HG03175 (cell line): ENCODE measurements around the gene SIL1.
A peak's percentile ranks its signal among the peaks of the same experiment; 100 is the strongest.
"Not testable (repeated sequence)": the region's sequence is repeated elsewhere in the genome, so short reads cannot be mapped to it uniquely, and the experiment has no call there.

Experiments
- ATAC-seq: cut with Tn5 transposase; IDR thresholded peaks from one replicate; pipeline ENCODE4 v1.9.1; 2021; ENCODE audit warnings: mild to moderate bottlenecking, moderate library complexity; ENCODE audit not compliant: unreplicated experiment

Gene SIL1

DNA sequence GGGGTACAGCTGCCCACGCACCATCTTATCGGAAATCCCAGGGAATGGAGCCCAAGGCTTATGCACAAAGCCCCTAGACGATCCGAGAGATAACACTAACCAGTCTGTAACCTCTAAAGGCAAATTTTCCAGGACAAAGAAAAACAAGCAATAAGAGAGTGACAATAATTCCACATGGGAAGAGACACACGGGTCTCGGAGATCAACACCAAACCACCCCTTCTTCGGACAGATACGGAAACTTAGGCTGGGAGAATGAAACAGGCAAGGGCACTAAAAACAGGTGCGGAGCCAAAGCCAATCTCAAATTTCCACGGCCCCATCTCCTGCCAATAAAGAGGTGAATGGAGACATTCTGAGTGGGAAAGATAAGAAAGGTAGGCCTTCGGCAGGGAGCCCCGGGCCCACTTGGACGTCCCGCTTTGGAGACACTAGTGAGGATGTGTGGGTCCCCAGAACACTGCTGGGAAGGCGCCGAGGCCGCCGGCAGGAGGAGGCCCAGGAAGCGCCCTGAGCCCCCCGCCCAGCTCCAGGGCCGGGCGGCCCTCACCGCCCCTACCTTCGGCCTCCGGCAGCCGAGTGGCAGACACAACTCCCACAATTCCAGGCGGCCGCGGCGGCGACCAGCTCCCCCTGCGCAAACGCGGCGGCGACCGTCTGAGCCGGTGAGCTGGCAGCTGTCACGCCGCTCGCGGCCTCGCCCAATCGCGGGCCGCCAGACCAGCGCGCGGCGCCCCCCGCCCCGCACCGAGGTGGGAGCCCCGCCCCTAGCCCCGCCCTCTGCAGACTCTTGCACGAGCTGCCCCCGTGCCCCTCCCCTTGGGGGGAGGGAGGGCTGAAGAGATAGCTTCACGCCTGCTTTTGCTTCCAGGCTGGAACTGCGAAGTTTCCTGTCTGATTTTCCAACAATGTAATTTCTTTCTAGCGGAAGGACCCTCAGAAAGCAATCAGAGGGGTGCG lies at the start of gene SIL1:
Gene SIL1, minus strand, starts transcription at position 659 of the 960 bp plus-strand sequence. CDS start 70,525 bp downstream, outside the sequence.
- ATAC-seq: peak; percentile 95

DNA sequence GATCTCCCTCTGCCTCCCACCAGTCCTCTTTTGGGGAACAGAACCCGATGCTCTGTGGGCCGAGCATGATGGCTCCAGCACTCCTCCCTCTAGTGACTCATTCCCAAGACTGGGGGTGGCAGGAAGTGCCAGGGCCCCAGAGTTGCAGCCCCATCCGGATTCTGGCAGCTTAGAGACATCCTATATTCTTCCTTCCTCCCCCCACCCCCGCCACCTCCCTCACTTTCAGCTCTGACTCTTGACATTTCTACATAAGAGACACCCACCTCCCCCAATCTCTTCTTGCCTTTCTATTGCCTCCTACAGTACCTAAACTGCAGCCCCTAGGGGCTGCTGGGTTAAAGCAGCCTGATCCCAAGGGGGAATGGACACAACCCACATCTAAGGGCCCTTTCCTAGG lies 48.2 kb upstream of the SIL1 start:
- no peak for ATAC-seq

GRCh38 chr5:139245637-139246339 lies 47.6 kb upstream of the SIL1 start:
- ATAC-seq: no peak

GRCh38 chr5:139243425-139243970 lies 45.3 kb upstream of the SIL1 start:
- no peak for ATAC-seq

GRCh38 chr5:139241139-139241538 lies 43.0 kb upstream of the SIL1 start:
- no peak for ATAC-seq

- ATAC-seq: no peak
These were observed 38.3 kb upstream of the SIL1 start for GRCh38 chr5:139236479-139236878.

- ATAC-seq: no peak
These were observed 34.1 kb upstream of the SIL1 start for GRCh38 chr5:139232147-139232724.

- no peak for ATAC-seq
These were observed 30.1 kb upstream of the SIL1 start for GRCh38 chr5:139228201-139228803.

- no peak for ATAC-seq
These were observed 28.0 kb upstream of the SIL1 start for GRCh38 chr5:139226131-139226530.

DNA sequence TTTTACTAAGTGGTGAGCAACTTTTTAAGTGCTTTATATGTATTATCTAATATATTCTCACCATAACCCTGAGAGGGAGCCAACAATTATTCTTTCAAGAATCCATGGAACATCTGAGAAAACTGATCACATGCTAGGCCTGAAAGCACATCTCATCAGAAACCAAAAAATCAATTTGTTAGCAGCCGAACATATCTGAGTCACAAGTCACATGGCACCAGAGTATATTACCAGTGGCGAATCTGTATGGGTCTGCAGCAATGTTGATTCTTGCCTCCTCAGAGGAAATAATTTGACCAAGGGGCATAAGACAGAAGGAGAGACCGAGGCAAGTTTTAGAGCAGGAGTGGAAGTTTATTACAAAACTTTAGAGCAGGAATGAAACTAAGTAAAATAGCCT lies 25.3 kb upstream of the SIL1 start:
- ATAC-seq: no peak

- ATAC-seq: no peak
These were observed 24.2 kb upstream of the SIL1 start for GRCh38 chr5:139222346-139222745.

DNA sequence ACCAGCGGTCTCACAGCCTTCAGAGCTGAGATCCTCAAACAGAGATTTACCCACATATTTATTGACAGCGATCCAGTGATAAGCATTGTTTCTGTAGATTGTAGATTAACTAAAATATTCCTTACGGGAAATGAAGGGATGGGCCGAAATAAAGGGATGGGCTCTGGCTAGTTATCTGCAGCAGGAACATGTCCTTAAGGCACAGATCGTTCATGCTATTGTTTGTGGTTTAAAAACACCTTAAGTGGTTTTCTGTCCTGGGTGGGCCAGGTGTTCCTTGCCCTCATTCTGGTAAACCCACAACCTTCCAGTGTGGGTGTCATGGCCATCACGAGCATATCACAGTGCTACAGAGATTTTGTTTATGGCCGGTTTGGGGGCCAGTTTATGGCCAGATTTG lies 19.9 kb upstream of the SIL1 start:
- ATAC-seq: not testable (repeated sequence)

- ATAC-seq: no peak
These were observed 17.2 kb upstream of the SIL1 start for GRCh38 chr5:139215107-139215975.

DNA sequence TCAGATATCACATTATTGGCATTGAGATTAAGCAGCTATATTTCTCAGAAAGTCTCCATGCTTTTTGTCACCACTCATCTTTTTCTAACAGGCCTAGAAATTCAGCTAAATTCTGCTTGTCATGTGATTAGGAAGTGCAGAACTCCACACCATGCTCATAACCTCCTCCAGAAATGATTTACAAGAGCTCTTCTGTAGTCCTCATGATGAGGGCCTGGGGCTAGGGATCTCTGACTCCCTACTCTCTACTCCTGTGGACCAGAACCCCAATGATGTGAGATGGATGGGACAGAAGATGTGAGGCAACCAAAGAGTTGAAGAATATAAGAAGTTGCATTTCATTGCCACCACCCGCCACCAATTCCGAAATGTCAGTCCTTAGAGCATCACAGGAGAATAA lies 16.5 kb upstream of the SIL1 start:
- ATAC-seq: no peak

- no peak for ATAC-seq
These were observed 14.7 kb upstream of the SIL1 start for GRCh38 chr5:139212906-139213305.

GRCh38 chr5:139212486-139212885 lies 14.3 kb upstream of the SIL1 start:
- no peak for ATAC-seq

- ATAC-seq: no peak
These were observed 12.4 kb upstream of the SIL1 start for GRCh38 chr5:139210585-139210984.

DNA sequence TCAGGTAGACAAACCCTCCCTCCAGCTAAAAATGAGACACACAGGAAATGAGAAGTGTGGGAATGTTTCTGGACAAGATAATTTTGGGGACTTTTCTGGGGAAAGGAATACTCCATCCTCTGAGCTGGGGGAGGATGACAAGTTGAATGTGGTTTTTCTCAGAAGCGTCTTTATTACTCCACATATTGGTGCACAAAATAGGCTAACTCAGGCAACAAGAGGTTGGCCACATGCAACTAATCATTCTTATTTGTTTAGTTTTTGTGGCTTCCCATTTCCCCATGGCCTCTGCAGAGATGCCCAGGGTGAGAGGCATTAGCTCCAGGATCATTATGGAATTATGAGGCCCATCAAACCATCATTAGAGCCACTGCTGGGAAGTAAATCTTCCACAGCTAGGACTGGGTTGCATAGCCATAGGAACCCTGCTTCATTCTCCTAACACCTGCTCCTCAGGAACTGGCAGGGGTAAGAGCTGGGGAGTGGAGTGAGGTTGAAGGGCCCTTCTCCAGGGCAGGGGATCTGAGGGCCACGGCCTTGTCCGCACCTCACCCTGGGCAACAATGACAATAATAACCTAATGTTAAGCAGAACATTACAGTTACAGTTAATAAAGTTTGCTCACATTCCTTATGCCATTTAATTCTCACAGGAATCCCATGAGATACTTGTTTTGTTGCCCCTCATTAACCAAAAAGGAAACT lies 9.3 kb upstream of the SIL1 start:
- no peak for ATAC-seq

DNA sequence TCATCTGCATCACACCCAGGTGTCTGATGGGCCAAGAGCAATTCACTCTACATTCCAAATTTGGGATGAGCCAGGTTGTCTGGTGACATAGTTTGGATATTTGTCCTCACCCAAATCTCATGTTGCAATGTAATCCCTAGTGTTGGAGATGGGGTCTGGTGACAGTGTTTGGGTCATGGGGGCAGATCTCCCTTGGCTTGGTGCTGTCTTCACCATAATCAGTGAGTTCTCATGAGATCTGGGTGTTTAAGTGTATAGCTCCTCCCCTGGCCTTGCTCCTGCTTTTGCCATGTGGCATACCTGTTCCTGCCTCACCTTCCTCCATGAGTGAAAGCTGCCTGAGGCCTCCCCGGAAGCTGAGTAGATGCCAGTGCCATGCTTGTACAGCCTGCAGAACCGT lies 7.4 kb upstream of the SIL1 start:
- ATAC-seq: no peak
